NB4 (cell line): ENCODE data around the gene CBX5.

Source experiments
- DNase-seq: peaks from one replicate; pipeline ENCODE4 v3.0.0; 2010; ENCODE audit warnings: low read depth
- H3K4me3 ChIP-seq: one replicate; pipeline ENCODE4 v1.5.1; 2011; ENCODE audit warnings: mild to moderate bottlenecking, low read depth, low read length, moderate library complexity
- MYC ChIP-seq: IDR thresholded peaks from 2 replicates; pipeline ENCODE4 v1.6.1; 2011; ENCODE audit warnings: low read depth, low read length
- POLR2A ChIP-seq: IDR thresholded peaks from 2 replicates; pipeline ENCODE4 v1.6.1; 2011; ENCODE audit warnings: mild to moderate bottlenecking; ENCODE audit not compliant: insufficient read length; ENCODE audit errors: extremely low read depth
- TF ChIP-seq, protein P1 (sequence below): IDR thresholded peaks from one replicate; pipeline ENCODE4 v1.5.1; 2012; ENCODE audit warnings: low read depth, low read length
- TF ChIP-seq, protein P2 (sequence below): IDR thresholded peaks from 2 replicates; pipeline ENCODE4 v1.6.1; 2011; ENCODE audit warnings: low read depth, low read length

CBX5 gene

DNA sequence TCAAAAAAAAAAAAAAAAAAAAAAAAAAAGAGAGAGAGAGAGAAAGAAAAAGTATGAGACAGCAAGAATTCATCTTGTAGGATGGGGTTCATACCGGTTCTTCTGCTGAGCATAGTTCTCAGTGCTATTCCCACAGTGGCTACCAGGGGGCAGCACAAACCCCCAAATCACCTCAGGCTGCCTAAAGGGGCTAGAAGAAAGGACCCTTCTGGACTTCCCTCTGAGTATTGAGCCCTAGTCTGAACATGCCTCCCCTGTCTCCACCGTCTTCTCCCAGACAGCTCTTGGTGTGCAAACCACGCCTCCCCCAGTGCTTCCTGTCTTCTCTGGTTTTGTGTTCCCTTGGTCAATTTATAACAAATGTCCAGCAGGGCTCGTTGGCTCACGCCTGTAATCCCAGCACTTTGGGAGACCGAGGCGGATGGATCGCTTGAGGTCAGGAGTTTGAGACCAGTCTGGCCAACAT lies 59.8 kb downstream of the CBX5 start:
- H3K4me3 ChIP-seq: no peak overlapping the region
- no peak for TF ChIP-seq MYC
- no peak for TF ChIP-seq POLR2A
- TF ChIP-seq, protein P1, sequence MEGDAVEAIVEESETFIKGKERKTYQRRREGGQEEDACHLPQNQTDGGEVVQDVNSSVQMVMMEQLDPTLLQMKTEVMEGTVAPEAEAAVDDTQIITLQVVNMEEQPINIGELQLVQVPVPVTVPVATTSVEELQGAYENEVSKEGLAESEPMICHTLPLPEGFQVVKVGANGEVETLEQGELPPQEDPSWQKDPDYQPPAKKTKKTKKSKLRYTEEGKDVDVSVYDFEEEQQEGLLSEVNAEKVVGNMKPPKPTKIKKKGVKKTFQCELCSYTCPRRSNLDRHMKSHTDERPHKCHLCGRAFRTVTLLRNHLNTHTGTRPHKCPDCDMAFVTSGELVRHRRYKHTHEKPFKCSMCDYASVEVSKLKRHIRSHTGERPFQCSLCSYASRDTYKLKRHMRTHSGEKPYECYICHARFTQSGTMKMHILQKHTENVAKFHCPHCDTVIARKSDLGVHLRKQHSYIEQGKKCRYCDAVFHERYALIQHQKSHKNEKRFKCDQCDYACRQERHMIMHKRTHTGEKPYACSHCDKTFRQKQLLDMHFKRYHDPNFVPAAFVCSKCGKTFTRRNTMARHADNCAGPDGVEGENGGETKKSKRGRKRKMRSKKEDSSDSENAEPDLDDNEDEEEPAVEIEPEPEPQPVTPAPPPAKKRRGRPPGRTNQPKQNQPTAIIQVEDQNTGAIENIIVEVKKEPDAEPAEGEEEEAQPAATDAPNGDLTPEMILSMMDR: peak; percentile 95
- TF ChIP-seq, protein P2, sequence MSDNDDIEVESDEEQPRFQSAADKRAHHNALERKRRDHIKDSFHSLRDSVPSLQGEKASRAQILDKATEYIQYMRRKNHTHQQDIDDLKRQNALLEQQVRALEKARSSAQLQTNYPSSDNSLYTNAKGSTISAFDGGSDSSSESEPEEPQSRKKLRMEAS: no peak
- peak; percentile 85 for DNase-seq

DNA sequence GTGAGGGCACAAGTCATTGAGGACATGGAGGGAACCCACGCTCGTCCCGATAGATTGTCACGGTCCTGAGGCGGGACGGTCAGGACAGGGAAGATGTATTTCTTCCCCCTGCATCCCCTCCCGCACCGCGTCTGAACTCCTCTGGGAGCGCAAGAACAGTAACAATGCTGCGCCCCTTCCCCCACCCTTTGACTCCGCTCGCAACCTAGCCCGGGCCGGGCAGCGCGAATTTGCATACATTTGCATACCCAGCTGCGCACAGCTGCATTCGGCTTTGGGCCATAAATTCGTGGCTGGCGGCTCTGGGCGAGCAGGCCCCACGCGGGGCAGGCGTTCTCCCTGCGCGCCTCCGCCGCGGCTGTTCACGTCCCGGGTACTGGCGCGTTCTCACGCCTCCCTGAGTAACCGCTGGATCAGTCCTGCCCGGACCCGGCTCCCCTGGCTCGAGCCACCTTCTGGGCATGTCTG lies 62.1 kb downstream of the CBX5 start:
- H3K4me3 ChIP-seq: no peak overlapping the region
- TF ChIP-seq, protein P2: no peak
- DNase-seq: no peak

DNA sequence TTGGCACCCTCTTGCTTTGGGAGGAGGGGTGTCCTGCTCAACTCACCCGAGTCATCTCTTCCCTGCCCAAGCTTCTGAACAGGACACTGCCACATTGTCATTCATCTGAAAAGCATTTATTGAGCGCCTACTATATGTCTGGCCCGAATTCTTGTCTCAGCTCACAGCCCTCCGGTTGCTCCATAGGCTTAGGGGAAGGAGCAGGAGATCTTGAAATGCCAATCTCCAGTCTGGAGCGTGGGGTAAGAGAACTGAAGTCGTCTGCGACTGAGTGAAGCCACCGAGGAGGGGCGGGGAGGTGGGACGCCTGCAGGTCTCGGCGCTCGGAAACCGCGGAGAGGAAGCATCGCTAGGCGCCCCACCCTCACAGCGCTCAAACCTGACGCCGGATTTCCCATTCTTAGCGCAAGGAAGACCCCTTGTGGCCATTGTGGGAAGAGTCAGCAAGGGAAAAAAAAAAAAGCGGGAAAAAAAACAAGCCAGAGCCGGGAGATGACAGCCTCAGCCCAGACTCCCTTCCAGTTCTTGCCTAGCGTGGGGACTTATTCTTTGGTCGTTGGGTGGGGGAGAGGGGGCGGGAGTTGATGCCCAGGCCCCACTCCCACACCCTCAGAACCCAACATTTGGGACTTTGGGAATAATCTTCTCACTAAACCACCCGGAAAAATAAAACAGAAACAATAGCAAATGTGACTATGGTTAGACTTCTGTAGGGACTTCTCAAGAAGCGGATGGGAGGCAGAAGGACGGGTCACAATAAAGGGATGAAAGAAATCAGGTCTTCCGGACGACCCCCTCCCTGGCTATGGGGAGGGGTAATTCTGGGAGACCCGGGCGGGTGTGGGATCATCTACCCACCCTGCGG lies 62.9 kb downstream of the CBX5 start:
- peak overlapping the region; percentile 23 for H3K4me3 ChIP-seq
- TF ChIP-seq, protein P1: peak; percentile 85
- TF ChIP-seq, protein P2: peak; percentile 39; the same call in 1 of the 2 replicates
- TF ChIP-seq MYC (peak; percentile 61), POLR2A (no peak)
- DNase-seq: peak; percentile 96

DNA sequence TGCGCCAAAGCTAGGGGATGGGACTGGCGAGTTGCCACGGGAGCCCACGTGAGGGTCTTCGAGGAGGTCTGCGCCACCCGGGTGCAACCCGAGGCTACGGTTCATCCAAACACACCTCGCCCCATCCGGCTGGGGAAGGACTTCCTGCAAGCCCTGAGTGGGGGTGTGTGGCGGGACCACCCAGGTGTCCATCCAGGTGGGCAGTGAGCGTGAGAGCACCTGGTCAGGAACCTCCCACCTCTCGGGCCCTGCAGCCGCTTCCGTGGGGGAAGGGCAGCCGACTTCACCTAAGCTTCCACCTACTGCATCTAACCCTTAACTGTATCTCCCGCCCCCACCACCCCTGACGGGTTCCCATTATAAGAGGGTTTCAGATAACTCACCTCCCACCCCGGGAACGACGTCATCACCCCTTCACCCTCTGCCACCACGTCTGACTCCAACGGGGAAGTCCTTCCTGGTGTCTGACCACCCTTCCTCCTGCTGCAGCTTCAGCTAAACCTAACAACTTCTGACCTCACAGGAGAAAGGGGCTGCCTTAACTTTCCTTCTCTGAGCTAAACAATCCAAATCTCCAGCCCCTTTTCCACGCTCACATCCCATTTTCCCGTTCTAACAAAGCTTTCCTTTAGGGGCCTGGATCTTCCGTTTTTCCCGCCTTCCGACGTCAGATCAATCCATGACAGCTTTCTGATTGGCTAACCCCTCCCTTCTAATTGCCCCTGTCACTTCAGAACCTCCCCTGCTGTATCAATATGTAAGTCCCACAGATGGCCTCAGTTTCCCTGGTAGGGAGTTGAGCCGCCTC lies 63.7 kb downstream of the CBX5 start:
- TF ChIP-seq POLR2A (no peak), MYC (no peak)
- TF ChIP-seq, protein P2: no peak
- TF ChIP-seq, protein P1: no peak
- peak; percentile 57 for DNase-seq
- H3K4me3 ChIP-seq: no peak overlapping the region

DNA sequence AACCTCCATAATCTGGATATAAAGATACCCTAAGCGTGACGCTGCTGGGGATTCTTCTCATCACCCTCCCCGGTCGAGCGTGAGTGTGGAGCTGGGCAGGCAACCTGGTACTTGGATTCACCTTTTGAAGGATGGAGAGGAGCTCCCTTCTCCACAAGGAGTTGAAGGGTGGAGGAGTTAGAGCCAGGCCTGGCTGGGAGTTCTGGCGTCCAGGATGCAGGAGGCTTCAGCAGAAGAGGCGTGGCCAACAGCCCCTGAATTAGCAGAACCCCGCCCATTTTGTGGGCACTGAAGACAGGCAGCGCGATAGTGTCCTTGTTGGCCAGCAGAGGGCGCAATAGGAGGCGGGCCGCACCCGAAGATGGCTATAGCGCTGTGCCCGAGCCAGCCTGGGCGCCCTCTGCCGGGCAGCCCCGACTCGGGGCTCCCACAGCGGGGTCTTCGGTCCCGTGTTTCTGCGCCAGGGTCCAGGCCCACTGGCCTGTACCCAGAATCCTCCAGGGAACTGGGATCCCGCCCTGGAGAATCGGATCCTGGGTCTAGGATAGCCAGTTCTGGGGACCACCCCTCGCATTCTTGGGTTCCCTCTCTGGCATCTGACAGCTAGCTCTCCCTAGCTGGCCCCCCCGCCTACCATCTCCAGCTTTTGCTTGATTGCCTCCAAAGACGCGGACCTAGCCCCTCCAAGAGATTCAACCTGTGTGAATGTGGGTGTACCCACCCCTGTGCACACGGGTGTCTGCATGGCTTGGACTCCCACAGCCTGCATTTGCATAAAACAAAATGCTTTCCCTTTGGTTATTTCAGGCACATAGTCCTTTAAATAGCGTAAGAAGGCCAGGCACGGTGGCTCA lies 65.1 kb downstream of the CBX5 start:
- TF ChIP-seq, protein P2: peak; percentile 65
- TF ChIP-seq POLR2A (no peak), MYC (peak; percentile 59)
- TF ChIP-seq, protein P1: peak; percentile 98
- no peak overlapping the region for H3K4me3 ChIP-seq
- peak; percentile 94 for DNase-seq
